Subcutaneous adipose tissue (tissue), 4 donors: ENCODE data around the gene EVC2. TPM values are rescaled to one million over a fixed set of nuclear protein-coding genes. Genes with fewer than 3 reads are reported as not detected.

Experiments used
- CTCF ChIP-seq: fragments of 450-650 bp; IDR thresholded peaks from one replicate; pipeline ENCODE4 v1.5.1; 2016; ENCODE audit warnings: low read depth, mild to moderate bottlenecking, control low read depth, antibody characterized with exemption, moderate library complexity
- total RNA-seq, 4 donors: library from RNA; depleted of rRNA; stranded (reverse); fragments of >200 nt; gene quantifications; one replicate each; pipeline ENCODE4 v1.1.0, GENCODE V29; 2016

EVC2 gene
- total RNA-seq, 4 donors from 2014 or later: 8.2 to 23.1 (median 13.7) TPM

- TF ChIP-seq CTCF: no peak
Measured at GRCh38 chr4:5638976-5639375, 69.4 kb downstream of the EVC2 start.

DNA sequence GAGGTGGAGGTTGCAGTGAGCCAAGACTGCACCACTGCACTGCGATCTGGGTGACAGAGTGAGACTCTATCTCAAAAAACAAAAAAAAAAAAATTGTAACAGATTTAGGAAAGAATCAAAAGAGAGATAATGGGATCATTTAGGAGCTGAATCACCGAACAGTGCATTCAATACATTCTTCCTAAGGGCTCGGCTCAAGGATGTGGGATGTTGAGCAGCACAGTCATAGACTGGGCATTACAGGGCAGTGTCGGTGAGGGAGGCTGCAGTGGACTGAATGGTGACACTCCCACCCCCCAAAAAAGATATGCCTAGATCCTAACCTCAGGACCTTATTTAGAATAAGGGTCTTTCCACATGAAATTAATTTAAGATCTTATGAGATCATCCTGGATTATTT is 70.0 kb downstream of the EVC2 start:
- no peak for TF ChIP-seq CTCF

- TF ChIP-seq CTCF: no peak
Measured at GRCh38 chr4:5636766-5637670, 71.3 kb downstream of the EVC2 start.

- no peak for TF ChIP-seq CTCF
Measured at GRCh38 chr4:5635826-5636195, 72.5 kb downstream of the EVC2 start.

DNA sequence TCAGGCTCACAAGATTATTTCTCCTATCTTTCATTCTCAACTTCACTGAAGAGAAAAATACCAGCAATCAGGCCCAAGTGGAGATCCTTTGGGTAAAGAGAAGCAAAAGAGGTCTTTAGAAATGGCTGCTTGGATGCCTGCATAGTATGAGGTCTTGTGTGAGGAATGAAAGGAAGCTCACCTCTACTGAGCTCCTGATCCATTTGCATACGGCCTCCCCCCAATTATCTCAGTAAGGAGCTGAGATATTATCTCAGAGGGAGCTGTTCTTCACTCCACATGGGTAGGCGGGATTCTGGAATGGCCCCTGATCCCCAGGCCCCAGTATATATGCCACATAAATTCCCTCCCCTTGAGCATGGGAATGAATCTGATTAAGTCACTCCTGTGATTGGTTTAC is 75.8 kb downstream of the EVC2 start:
- TF ChIP-seq CTCF: no peak

DNA sequence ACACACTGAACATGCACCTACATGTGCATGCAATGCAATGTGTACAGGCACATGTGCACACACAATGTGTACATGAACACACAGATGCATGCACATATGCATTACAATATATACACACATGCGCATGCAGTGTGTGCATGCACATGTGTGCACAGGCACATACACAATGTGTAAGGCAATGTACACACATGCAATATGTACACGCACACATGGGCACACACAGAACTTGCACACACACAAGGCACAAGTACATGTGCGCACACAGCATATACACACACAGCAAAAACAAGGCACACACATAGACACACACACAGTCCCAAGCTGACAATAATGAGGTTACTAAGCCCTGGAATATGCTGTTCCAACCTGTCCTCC is 76.3 kb downstream of the EVC2 start:
- no peak for TF ChIP-seq CTCF

DNA sequence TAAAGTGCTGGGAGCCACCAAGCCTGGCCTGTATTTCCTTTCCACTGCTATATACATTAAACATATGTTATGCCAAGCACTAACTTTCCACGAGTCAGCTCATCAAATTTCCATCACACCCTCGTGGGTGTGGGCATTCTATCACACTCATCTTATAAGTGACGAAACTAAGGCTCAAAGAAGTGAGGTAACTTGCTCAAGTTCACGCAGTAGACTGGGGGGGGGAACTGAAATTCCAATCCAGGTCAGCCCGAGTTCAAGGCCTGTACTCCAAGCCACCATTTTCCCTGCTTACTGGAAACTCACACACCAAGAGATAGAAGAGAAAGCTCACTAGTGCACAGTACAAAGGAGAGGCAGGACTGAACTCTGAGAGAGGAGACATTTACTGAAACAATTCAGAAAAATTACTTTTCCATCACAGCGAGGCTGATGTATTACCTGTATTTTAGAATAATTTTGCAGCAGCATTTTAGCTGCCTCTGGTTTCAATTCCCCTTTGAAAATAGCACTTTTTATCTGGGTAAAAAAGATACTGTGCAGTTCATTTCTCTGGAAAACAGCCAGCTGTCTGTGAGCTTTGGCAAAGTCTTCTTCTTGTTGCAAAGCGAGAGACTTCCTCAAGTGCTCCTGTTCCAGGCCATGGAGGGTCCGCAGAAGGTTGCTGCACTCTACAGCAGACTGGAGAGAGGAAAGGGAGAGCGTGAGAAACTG is 76.8 kb downstream of the EVC2 start:
- no peak for TF ChIP-seq CTCF
